DMS53 treated with DMSO at 0.1 percent for 48 hours (cell line): ENCODE data around the gene IWS1.

Experiments used
- DNase-seq: peaks from one replicate; lab custom pipeline; 2025; ENCODE audit not compliant: unreplicated experiment; lab: John Stamatoyannopoulos, UW

The IWS1 gene

DNA sequence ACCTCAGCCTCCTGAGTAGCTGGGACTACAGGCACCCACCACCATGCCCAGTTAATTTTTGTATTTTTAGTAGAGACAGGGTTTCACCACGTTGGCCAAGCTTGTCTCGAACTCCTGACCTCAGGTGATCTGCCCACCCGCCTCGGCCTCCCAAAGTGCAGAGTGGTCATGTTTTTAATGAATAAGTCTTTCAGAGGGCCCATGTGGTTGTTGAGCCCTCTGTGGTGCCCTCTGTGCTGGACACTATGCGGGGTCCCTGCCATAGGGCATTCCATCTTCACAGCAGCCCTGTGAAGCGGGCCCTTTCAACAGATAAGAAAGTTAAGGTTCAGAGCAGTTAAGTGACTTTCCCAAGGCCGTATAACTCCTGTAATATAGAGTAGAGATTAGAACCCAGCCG, 35.1 kb upstream of the IWS1 start:
- no peak for DNase-seq

DNA sequence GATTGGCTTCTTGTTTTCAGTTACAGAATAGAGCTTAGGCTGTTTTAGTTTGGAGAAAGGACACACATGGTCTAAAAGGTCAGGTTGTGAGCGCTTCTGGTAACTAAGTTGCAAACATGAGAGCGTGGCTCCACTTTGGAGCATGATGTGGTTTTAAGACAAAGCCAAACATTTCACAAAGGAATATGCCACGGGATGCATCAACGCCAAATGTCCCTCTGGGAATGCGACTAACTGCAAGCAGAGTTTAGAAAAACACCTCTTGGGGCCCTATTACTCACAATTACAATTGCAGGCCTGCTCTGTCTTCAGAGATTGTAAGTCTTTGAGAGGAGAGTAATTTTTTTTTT, 34.6 kb upstream of the IWS1 start:
- no peak for DNase-seq

DNA sequence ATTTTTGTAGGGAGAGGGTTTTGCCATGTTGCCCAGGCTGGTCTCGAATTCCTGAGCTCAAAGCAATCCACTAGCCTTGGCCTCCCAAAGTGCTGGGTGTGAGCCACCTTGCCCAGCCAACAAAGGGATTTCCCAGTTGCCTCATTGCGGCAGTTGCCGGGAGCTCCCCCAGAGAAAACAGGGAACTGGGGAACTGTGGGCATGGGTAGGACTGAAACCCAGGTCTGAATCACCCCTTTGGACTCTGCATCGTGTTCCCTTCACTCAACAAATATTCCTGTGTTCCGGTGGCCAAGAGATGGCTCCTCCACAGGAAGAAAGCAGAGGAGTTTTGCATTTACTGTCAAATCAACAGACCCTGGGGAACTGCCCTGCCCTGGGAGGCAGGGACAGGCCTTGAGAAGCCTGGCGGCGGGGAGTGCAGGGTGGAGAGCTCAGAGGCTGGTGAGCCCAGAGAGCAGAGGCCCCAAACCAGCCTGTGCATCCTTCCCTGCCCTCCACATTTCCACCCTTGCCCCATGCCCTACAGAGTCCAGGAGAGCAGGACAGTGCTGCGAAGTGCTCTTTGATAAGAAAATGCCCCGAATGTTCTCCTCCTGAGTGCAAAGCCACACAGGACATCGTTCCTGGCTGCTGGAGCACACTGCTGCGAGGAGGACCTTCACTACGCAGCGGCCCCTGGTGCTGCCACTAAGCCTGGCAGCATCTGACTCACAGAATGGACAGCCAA, 34.1 kb upstream of the IWS1 start:
- no peak for DNase-seq

DNA sequence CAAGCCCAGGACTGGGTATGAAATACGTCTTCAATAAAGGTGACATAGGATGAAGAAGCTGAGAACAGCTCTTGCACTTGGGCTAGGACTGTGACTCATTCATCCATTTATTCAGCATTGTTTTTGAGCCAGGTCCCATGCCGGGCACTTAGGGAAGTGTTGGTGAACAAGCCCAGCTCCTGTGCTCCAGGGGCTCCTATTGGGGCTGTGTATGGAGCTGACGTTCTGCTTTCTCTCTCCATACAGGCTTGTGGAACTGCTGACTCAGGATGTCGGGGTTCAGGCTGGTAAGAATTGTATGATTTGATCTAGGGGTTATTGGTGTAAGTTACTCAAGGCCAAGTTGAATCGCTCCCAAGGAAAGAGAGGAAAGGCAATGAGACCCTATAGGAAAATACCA, 33.2 kb upstream of the IWS1 start:
- DNase-seq, result no peak

DNA sequence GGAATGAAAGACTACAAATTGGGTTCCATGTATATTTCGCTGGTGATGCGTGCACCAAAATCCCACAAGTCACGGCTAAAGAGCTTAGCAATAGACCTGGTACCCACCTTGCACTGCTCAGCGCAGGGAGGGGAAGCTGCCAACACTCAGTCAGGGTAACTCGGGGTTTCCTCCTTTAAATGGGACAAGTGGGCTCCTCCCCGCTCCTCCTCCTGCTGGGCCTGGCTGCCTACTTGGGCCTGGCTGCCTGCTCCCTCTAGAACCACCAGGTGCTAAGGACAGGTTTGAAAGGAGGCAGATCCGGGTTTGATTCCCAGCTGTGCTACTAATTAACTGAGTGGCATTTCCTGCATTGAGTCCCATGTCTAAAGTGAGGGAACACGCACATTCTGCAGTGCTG, 32.6 kb upstream of the IWS1 start:
- no peak for DNase-seq

DNA sequence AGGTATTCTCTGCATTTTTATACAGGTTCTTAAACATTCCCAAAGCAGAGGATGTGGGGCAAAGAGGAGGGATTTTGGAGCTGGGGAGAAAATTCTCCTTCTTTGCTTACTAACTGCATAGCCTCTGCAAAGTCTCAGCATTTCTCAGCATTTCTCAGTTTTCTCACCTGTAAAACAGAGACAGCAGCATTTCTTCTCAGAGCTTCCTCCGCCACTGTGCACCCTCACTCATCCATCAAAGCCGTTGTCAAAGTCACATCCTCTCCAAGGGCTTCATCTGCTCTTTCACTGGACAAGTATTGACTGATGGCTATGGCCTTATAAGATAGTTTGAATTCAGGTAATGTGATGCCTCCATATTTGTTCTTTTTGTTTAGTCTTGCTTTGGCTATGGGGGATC, 26.6 kb upstream of the IWS1 start:
- no peak for DNase-seq

DNA sequence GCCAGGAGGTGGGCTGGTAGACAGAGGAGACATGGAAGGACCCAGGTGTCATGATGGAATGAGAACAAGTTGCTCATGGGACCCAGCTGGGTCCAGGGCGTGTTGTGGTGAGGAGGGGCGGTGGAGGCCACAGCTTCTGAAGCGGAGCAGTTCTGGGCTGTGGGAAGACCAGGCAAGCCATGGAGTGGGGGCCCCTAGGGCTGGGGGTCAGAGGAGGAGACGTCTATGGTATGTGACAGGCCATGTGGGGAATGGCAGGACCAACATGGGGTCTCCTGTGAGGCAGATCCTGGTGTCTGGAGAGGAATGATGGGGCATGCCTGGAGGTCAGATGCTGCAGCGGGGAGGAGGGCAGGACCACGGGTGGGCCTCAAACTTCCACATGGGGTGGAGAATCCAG, 26.0 kb upstream of the IWS1 start:
- no peak for DNase-seq

DNA sequence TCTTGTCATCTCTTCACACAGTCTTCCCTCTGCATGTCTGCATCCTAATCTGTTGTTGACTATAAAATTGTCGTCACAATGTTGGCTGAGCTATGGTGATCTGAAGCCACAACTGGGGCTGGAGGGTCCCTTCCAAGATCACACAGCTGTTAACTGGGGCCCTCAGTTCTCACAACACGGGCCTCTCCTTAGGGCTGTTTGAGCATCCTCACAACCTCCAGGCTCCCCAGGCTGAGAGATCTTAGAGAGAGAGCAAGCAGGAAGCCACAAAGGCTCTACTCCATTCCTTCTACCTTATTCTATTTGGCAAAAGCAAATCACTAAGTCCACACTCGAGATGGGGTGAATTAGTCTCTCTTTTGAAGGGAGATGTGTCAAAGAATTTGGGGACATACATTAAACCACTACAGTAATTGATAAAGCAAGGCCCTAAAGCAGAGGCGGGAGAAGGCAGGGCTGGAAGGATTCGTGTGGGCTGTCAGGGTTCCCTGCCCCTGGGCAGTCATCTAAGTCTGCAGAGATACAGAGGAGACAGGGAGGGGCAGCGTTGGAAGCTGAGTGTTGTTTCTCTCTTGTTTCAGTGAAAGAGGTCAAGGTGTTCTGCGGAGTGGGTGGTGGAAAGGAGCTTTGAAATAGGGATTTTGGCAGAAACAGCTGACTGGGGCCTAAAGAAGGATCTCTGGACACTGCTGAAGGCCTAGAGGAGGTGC, 25.1 kb upstream of the IWS1 start:
- no peak for DNase-seq

DNA sequence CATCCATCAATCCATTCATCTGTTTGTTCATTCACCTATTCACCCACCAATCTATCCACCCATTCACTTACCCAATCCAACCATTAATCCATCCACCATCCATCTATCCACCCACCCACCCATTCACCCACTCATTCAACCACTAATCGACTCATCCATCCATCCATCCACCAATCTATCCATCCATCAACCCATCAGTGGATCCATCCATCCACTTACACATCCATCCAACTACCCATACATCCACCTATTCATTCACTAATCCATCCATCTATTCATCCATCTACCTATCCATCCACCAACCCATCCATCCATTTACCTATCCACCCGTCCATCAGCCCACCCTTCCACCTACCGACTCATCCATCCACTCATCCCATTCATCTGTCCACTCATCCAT, 20.5 kb upstream of the IWS1 start:
- no peak for DNase-seq

DNA sequence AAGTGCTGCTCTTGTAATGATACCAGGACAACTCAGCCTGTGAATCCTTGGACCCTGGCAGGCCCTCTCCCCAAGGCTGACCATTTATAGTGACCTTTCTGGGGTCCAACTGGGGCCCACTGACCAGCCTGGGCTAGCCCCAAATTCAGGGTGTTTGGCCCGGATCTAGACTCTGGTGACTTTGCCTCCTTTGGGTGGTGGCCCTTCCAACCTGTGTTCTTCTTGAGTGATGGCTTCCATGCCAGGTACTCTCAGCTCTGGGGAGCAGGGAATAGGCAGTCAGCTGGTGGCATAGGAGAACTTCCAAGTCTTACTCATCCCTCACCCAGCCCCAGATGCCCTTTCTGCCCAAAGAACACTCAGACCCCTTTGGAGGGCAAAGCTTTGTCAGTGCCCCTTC, 19.5 kb upstream of the IWS1 start:
- no peak for DNase-seq

DNA sequence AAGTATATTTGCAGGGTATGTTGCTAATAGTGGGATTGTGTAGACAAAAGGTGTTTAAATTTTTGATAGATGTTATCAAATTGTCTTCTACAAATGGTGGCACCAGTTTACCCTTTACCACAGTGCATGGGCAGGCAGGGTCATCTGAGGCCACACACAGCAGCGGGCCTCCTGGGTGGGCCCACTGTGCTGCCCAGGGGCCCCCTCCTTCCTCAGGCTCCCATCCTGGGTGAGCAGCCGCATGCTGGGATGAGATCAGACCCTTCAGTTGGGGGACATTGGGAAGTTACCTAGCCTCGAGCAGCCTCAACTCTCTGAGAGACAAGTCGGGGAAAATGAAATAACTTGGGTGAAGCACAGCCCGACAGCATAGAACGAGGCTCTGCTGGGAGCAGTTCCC, 18.9 kb upstream of the IWS1 start:
- no peak for DNase-seq

DNA sequence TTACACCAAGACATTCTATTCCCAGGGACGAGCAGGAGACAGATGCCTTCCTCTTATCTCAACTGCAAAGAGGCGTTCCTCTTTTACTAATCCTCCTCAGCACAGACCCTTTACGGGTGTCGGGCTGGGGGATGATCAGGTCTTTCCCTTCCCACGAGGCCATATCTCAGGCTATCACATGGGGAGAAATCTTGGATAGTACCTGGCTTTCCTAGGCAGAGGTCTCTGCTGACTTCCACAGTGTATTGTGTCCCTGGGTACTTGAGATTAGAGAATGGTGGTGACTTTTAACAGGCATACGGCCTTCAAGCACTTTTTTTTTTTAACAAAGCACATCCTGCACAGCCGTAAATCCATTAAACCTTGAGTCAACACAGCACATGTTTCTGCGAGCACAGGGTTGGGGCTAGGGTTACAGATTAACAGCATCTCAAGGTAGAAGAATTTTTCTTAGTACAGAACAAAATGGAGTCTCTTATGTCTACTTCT, 16.8 kb upstream of the IWS1 start:
- peak; percentile 68 for DNase-seq

DNA sequence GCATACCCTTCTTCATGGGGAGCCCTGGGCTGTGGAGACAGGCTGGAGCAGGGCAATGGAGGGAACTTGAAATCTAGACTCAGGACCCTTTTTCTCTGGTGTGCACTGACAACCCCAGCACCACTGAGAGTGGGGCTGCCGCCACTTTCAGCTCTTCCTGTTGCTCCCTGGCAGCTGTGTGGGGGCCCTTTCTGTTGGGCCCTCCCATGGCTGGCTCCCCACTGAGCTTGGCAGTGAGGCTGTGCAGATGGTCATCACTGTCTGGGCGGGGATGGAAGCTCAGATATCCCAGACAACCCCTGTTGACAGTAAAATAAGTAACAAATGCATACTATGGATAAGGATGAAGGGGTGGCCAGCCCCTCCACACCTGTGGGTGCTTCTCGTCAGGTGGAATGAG, 15.9 kb upstream of the IWS1 start:
- no peak for DNase-seq

DNA sequence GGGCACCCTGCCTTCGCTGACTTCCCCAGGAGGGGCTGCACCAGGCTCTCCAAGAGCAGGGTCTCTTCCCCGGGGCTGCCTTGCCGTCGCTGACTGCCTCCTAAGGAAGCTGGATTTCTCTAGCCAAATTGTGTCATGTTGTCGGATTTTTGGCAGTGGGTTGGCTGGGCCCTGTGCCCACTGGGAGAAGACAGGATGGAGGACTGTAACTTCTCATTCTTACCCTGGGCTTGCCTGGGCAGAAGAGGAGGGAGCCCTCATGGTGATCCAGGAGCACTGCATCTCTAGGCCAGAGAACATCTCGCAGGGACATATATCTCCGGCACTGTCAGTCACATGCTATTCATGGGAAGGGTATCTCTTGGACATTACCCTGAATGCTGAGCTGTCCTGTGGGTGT, 15.5 kb upstream of the IWS1 start:
- no peak for DNase-seq

DNA sequence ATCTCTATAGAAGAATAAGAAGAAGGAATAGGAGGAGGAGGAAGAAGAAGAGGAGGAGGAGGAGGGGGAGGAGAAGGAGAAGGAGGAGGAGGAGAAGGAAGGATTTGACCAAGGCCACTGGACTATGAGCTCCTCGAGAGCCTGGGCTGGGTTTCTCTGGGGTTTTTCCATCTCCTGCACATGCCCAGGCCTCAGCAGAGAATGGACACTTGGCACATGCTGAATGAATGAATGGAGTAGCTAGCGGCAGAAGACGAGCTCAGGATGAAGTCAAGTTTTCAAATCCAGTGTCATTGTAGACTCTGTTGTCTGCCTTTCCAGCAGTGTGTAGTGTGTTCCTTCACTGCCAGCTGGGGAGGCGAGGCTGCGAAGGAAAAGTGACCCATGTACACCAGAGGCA, 11.4 kb upstream of the IWS1 start:
- DNase-seq, result no peak

DNA sequence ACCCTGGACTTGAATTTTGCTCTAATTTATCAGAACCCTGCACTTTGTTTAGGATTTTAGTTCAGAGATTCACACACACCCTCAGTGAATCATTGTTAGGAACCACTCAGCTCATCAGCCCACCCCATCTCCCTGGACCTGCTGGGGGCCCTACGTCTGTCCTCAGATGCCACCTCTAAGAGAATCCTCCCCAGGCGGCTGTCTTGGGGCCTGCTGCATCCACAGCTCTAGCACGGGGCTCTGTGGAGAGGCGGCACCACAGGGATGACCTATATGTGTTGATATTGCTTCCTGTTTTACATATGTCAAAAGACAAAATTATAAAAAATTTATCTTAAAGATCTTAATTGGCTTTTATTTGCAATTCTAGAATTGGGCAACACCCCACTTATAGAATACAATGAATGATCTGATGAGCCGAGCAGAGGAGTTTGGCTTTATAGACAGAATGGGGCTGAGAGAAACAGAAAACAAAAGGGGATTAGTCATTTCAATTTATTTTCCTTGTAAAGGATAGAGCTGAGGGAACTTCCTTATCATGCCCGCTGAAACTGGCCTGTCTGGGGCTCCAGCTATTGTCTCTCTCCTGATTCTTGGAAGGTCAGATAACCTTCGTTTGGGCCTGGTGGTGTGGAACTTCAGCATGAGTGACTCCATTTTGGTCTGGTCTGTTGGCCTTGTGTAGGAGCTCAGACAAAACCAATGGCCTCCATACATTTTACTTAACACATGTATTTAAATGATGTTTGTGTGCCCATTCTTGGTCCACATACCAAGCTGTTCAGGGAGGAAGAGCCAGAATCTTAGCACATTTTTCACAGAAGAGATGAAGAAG, 10.6 kb upstream of the IWS1 start:
- DNase-seq, result no peak

DNA sequence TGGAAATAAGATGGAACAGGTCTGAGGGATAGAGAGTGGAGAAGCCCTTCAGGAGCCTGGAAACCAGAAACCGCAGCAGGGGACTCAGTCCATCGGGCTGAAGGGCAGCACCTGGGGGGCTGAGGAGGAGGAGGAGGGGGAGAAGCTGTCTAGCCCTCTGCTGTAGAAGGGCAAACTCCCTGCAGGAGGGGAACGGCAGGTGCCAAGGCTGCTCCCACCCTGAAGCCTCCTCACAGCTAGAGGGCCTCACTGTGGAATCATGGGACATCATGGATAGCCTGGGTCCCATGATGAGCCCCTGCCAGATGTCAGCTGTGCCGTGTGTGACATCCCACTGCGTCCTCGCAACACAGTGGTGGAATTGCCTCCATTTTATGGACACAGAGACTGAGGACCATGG, 9.6 kb upstream of the IWS1 start:
- DNase-seq, result no peak

DNA sequence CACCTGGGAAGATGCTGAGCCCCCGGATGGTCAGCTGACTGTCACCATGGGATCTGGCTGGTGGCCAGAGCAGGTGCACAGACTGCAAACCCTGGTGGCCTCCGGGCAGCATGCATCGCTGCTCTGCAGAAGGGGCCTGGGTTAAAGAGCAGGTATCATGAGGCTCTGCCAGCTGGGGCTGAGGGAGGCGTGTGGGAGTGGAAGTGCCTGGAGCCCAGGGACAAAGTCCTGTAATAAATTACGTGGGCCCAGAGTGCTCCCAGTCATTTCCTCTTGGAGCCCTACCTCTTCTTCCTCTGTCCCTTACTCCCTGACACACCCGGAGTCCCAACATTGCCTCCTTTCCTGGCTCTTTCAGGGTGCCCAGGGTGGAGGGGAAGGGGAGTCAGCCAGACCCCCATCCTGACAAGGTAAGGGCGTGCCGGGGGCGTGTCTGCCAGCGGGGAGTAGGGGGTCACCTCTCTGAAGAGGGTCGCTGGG, 9.2 kb upstream of the IWS1 start, which contains the start of gene MYO7B:
Gene MYO7B, plus strand, starts transcription at position 262 of the 480 bp plus-strand sequence. CDS start 24,040 bp downstream, outside the sequence.
- DNase-seq, result peak; percentile 57

DNA sequence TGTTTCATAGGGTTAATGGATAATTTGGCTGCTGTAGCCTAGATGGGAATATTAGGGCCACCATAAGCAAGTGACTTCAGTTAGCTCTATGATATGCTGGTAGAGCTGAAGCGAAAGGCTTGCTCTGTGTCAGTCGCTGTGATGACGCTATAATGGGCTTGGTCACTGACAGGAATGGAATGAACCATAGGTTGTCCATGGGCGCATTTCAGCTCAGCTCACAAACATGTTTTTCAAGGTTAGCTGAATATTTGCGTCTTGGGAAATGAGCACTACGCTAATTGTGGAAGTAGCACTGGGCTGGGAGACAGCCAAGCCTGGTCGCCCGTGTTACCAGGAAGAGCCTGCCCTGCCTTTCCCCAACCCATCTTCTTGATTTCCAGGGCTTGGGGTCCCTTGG, 6.0 kb upstream of the IWS1 start:
- no peak for DNase-seq

DNA sequence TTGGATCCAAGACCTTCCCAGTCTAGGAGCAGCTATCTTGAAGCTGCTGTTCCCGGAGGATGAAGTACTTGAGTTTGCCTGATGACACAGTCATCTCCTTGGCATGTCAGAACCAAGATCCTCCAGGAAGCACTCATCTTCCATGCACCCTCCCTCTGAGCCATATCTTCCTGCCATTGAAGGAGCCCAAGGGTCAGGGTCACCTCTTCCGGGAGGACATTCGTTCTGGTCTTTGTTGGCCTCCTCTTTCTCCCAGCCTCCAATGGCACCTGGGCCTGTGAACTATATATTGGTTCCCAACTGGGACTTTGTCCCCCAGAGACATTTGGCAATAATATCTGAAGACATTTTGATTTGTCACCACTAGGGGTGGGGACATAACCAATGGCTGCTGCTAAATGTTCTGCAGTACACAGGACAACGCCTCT, 4.9 kb upstream of the IWS1 start:
- DNase-seq, result no peak

DNA sequence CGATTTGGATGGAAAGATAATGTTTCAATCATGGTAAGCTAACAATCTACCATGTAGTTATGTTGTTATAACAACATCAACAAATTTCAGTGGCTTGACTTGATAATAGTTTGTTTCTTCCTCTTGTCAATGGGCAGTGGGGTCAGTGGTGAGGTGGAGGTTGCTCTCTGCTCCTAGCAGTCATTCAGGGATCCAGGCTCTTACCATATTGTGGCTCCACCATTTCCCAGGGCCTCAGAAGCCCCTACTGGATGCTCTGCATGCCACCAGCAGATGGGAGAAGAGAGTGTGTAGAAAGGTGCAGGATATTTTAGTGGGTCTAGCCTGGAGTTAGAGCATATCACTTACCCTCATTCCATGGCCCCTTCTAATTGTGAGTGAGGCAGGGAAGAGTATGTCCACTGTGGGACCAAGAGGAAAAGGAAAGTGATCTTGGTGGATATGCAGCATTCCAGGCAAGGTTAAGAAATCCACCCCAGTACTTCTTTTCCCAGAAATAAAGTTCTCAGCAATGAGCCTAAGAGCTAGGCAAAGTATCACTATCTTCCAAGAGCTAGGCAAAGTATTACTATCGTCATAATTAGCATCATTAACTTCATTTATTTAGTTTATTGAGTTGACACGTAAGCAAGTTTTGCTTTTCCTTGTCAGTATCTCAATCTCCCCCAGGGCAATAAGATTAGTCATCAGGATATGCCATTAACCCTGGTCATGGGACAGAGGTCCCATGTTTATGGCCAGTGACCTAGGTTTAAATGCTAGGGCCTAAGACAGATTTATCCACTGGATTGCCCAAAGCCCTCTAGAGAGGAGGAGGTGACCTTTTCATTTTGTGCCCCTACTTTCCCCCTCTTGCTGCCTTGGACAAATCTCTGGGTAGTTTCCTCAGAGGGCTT, 4.2 kb upstream of the IWS1 start:
- DNase-seq, result no peak
